Germinal center (tissue), 1 donor: ENCODE data around the gene PDZK1IP1.

Experiments used
- DNase-seq: peaks from one replicate; pipeline ENCODE4 v3.0.0; 2012; ENCODE audit warnings: mixed read lengths, low spot score

Gene PDZK1IP1

GRCh38 chr1:47189844-47190508 lies at the start of gene PDZK1IP1:
PDZK1IP1 (minus strand) TSS chr1:47190036; CDS start chr1:47189932, 104 bp downstream.
- DNase-seq: no peak

- DNase-seq: no peak
These were observed 49.2 kb upstream of the PDZK1IP1 start for GRCh38 chr1:47238935-47239592.

GRCh38 chr1:47235806-47236205 lies 46.0 kb upstream of the PDZK1IP1 start:
- DNase-seq: no peak

DNA sequence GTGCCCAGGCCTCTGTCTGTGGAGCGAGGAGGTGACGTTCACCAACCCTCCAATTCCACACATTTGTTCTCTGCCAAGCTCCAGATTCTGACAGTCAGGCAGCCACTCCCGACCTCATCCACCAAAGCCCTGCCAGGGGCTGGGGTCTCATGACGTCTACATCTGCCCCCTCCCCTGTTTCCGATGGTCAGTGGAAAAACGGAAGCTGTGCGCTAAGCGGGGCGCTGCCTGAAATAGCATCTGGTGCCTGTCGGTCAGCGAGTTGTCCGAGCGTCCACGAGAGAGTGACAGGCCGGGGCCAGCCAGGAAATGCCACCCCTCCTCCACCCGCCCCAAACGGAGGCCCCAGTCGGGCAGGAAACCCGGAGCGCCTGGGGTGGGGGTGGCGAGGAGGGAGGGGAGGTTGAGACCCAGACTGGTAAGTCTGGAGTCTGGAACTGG lies 45.4 kb upstream of the PDZK1IP1 start:
- DNase-seq: no peak

DNA sequence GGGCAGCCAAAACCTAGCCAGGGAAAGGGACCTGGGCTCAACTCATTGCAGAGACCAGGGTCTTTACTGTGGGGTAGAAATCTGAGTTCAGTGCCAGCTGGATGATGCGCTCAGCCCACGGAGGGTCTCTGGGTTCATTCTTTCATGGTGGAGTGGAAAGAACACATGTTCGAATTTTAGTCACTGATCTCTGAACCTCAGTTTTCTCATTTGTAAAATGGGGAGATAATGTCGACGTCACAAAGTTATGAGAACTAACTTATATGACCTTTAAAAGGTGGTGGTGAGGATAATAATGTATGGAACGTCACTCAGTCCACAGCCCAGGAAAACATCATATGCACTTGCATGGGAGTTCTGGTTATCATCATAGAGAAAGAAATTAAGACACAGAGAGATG lies 43.4 kb upstream of the PDZK1IP1 start:
- DNase-seq: no peak

- DNase-seq: no peak
These were observed 42.5 kb upstream of the PDZK1IP1 start, which contains the start of gene TAL1 for GRCh38 chr1:47232187-47232874. TAL1 (minus strand) TSS chr1:47232225; CDS start chr1:47225888, 6,337 bp downstream.

DNA sequence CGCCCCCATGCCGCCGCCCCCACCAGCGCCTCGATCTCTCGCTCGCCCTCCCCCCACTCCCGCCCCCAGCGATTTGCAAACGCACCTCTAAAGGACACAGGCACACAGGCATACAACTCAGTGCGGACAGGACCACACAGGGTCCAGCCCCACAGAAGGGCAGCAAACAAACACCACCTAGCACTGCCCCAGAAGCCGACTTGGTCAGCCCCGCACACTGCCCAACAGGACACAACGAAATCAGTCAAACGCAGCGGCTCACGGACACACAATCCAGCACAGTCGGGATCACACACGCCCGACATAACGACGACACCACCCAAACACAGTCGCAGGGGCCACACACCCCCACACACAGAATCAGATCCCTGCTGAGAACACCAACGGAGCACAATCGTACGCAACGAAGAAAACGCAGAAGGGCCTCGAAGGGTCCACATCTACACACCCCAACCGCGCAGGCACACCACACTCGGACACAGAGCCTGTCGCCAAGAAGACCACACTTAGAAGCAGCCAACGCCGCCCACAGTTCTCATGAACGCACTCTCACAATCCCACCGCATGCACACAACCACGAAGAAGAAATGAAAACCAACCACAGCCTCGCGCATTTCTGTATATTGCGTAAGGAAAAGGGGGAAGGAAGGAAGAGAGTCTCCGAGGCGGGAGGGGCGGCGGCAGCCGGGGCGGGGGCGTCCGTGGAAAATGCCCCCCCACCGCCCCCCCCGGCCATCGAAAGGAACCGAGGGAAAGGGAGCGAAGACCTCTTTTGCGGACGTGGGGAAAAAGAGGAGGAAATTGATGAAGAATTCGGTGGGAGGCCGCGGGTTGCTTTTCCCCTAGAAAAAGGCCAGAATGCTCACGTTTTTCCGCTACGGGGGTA lies 41.7 kb upstream of the PDZK1IP1 start:
- no peak for DNase-seq

- peak; percentile 27 for DNase-seq
These were observed 41.0 kb upstream of the PDZK1IP1 start for GRCh38 chr1:47230692-47231300.

GRCh38 chr1:47229886-47230691 lies 40.3 kb upstream of the PDZK1IP1 start:
- no peak for DNase-seq

GRCh38 chr1:47229031-47229885 lies 39.4 kb upstream of the PDZK1IP1 start:
- no peak for DNase-seq

- no peak for DNase-seq
These were observed 38.8 kb upstream of the PDZK1IP1 start for GRCh38 chr1:47228644-47229030.

- no peak for DNase-seq
These were observed 37.8 kb upstream of the PDZK1IP1 start for GRCh38 chr1:47227341-47228232.

DNA sequence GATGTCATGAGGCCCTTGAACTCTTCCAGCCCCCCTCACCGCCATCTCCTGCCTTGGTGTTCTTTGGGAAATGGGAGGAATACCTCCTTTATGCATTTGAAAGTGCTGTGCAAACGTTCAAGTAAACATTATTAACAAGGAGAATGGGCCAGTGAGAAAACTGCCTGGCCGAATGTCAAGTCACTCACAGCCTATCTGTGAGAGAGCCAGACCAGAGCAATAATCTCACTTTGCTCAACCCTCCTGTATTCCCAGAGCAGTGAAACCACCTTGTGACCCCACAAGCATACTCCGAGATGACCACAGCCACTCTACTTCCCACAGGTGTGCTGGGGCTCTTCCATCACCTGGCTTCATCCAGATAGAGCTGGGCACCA lies 37.0 kb upstream of the PDZK1IP1 start:
- DNase-seq: no peak

- DNase-seq: no peak
These were observed 36.4 kb upstream of the PDZK1IP1 start for GRCh38 chr1:47226121-47226838.

- no peak for DNase-seq
These were observed 35.7 kb upstream of the PDZK1IP1 start for GRCh38 chr1:47225430-47226100.

GRCh38 chr1:47224676-47225399 lies 35.0 kb upstream of the PDZK1IP1 start:
- DNase-seq: no peak
